GM21723 (cell line): ENCODE results near the gene HTD2.

Source experiments
- ATAC-seq: cut with Tn5 transposase; IDR thresholded peaks from one replicate; pipeline ENCODE4 v1.9.1; 2021; ENCODE audit warnings: mild to moderate bottlenecking, moderate library complexity; ENCODE audit not compliant: unreplicated experiment

The HTD2 gene

DNA sequence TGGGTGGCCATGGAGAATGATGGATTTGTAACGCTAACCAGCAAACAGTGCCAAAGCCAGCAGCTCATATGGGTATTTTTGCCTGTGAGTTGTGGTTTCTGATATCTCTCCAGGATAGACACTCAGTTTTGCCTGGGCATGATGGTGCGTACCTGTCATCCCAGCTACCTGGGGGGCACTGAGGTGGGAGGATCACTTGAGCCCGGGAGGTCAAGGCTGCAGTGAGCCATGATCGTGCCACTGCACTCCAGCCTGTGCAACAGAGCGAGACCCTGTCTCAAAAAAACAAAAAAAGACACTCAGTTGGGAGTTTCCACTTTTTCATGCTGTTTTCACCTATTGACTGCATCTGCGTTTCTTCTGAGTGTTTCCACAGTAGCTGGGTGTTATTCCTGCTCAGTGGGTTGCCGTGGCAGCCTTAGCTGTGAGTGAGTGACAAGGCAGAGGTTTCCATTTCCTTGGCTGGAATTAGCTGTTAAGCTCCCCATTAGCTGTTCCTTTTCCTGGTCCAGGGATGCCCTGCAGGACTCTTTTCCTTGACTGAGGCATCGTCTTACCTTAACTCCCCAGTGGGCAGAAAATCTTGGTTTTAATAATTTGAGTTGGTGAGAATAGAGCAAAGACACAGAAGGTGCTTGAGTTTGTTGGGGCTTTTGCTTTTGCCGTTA is 14.5 kb upstream of the HTD2 start:
- ATAC-seq = no peak

DNA sequence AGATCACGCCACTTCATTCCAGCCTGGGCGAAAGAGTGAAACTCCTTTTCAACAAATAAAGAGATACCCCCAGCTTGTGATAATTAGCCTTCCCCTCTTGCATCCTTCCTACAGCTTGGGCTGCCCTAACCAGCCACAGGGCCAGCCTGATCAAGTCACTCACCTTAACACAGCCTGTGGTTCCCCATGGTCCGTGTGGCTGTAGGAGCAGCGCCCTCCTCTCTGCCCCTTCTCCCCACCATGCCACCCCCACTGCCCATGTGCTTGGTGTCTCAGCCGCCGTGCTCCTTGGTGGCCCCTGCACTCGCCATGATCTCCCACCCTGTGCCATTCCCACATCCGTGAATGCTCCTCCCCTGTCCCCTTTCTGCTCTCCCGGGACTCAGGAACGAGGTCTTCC is 13.5 kb upstream of the HTD2 start:
- no peak for ATAC-seq

DNA sequence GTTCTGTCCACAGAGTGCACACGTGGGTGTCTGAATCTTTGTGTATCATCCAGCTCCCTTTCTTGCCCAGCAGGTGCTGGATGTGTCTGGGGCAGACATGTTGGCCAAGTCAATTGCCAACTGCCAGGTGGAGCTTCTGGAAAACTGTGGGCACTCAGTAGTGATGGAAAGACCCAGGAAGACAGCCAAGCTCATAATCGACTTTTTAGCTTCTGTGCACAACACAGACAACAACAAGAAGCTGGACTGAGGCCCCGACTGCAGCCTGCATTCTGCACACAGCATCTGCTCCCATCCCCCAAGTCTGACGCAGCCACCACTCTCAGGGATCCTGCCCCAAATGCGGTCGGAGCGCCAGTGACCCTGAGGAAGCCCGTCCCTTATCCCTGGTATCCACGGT is 12.8 kb upstream of the HTD2 start:
- no peak for ATAC-seq

DNA sequence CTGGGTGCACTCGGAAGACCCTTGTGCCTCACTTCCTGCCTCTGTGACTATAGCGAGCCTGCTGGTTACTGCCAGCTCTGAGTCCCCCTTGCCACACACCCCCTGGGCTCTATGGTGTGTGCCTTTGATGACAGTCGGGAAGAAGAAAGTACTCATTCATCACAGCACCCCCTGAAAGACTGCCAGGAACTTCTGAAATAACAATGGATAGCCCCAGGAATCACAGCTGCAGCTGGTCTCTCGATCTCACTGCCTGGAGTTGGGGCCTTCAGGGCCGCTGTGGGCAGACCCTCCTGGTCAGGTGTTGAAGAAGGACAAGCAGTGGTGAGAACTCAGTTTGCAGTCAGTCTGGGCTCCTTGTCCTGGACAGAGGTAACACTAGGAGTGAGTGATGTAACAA is 10.1 kb upstream of the HTD2 start:
- no peak for ATAC-seq

DNA sequence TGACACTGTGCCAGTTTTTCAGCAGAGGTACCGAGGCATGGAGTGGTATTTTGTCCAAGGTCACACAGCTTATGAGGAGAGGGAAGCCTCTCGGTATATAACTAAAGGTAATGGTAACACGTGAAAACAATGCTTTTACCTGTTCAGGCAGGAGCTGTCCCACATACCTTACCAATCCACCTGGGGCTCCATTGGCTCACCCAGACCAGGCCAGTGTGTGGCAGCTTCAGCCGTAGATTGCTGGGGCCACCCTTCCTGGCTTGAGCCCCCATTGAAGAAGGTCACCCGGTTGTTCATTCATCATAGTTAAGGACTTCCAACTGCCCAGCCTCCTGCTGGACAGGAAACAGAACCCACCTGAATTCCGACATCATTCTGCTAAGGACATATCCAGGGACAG is 9.5 kb upstream of the HTD2 start:
- ATAC-seq = no peak

DNA sequence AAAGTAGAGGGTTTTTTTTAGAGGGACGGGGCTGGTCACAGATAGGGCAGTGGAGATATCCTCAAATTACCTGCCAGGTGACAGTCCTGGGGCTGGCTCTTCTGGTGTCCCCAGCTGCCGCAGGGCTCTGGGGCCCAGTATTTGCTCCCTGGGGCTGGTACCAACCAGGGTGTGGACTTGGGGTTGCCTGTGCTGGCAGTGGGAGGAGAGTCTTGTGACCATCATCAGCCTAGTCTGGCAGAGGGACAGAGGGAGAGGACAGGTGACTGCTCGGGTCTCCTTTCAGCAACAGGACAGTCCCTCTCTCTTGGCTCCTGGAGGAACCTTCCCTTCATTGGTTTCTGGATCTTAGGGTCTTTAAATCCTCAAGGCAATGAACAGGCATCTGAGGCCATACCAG is 8.1 kb upstream of the HTD2 start:
- no peak for ATAC-seq

DNA sequence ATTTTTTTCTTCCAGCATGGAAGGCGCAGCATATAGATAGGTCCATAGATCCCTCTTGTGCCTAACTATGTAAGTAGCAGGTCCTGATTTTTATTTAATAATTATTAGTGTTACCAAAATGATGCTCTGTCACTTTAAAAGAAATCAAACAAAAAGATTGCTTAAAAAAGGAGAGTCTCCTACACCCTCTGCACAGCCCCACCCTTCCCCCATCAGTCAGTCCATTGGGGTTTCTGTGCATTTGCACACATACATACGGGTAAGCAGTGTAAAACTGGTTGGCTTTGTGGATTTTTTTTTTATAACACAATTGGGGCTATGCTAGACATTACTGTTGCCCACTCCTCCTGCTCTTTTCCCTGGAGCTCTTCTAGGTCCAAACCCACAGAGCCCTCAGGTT is 7.2 kb upstream of the HTD2 start:
- no peak for ATAC-seq

DNA sequence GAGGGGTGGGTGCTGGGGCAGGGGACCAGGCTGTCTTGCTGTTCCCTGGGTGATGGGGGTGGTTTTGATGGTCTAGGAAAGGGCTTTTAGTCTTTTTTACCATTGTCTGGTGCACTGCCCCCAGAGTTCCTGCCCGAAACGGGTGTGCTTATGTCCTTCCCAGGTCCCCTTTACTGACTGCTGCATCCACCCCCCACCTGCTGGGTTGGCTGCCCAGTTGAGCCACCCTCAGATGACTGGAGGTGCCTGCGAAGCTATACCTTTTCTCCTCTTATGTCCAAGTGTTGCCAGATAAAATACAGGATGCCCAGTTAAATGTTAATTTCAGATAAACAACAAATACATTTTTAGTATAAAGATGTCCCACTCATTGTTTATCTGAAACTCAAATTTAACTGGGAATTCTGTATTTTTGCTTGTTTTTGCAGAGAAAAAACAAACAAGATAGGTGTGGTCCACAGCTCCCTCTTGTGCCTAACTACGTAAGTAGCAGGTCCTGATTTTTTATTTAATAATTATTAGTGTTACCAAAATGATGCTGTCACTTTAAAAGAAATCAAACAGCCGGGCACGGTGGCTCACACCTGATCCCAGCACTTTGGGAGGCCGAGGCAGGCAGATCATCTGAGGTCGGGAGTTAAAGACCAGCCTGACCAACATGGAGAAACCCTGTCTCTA is 6.3 kb upstream of the HTD2 start:
- no peak for ATAC-seq

DNA sequence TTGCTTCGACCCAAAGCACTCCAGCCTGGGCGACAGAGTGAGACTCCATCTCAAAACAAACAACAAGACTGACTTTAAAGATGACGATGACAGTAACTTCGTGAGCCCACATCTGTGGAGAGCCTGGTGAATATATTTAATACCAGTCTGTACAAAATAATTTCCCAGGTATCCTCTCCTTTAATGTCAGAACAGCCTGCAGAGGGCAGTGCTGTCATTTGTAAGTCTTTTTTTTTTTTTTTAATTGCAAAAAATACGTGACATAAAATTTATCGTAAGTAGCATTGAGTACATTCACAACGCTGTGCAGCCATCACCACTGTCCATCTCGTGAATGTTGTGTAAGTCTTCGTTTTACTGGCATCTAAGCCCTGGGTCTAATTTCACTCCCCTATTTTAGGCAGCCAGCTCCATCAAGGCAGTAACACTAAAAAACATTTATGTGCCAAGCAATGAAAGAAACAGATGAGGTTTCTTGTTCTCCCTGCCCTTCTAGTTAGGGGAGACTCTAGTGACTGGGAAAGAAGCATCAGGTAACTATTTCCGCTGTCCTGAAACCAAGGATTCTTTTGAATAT is 1.4 kb downstream of the HTD2 start:
- ATAC-seq = no peak

DNA sequence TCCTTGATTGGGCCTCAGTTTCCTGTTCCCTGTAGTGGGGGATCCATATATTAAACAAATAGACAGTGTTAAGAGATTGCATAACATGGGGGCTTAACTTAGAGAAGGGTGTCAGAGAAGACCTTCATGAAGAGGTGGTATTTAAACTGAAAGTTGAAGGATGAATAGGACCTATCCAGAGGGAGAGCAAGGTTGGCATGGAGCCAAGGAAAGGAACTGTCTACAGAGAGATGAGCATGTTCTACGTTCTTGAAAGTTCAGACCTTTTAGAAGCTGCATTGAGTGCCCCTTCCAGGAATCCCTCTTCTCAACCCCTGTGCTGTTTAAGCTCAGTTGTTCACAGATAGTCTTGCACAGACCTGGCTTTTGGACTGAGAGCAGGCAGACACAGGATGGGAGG is 2.4 kb downstream of the HTD2 start:
- ATAC-seq = no peak

DNA sequence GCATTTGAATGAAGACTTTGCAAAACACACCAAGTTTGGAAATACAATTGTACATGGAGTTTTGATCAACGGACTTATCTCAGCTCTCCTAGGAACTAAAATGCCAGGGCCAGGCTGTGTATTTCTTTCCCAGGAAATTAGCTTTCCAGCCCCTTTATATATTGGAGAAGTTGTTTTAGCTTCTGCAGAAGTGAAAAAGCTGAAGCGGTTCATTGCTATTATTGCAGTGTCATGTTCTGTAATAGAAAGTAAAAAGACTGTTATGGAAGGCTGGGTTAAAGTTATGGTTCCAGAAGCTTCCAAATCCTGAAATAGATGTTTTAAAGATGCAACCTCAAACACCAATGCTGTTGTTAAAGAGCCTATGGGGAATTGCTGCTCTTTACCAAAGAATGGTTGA is 11.5 kb downstream of the HTD2 start:
- ATAC-seq = no peak

DNA sequence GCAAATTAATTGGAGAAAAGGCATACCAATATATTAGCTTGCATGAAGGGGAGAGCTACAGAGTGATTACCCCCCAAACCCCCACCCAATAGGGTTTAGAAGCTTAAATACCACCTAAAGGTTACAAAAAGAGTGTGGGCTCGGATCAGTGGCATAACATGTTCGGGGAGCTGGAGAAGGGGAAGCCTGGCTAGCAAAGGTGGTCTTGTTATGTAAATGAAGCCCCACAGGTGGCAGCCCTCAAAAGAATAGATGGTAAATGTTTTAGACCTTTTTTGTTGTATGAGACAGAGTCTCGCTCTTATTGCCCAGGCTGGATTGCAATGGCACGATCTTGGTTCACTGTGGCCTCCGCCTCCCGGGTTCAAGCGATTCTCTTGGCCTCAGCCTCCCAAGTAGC is 15.5 kb downstream of the HTD2 start:
- no peak for ATAC-seq

DNA sequence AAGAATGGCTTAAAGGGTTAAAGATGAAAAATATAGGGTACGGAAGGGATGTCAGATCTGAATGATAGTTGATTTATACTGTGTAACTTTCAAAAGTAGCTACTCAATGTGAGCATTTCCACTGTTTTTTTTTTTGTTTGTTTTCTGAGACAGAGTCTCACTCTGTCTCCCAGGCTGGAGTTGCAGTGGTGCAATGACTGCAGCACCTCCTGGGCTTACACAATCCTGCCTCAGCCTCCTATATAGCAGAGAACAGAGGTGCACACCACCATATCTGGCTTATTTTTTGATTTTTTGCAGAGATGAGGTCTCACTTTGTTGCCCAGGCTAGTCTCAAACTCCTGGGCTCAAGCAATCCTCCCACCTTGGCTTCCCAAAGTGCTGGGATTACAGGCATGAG is 16.5 kb downstream of the HTD2 start:
- no peak for ATAC-seq

DNA sequence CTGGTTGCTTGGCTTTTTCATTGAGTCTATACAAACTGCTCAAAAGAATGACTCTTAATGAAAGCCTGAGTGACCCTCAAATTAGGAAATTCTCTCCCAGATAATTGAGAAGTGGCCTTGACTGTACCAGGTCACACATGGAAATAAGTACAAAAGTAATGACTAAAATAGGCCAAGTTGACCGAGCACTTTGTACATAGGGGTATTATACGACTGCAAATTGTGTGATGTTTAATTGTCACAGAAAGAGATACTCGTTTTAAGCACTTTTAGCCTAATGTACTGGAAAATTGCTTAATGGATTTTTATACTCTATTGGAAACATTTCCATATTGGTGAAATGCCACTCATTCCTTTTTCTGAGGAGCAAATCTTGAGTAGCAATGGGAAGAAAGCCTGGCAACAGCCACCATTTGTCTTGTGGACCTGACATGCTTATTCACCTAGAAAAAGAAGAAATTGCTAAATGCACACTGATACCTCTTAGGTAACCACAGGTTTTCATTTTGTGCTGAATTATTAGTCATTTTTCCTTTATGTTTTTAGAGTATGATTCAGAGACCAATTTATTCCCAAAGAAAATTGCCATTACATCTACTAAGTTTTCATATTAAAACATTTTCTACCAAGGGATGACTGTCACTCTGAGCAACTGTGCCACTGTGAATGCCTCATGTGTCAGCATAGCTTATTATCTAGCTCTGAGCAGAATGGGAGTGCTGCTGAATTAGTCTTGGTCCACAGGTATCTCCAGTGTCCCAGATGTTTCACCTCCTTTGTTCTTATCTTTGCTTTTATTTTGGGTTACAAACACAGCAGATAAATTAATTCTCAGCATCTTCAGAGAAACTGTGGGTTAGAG is 17.4 kb downstream of the HTD2 start:
- ATAC-seq = no peak

DNA sequence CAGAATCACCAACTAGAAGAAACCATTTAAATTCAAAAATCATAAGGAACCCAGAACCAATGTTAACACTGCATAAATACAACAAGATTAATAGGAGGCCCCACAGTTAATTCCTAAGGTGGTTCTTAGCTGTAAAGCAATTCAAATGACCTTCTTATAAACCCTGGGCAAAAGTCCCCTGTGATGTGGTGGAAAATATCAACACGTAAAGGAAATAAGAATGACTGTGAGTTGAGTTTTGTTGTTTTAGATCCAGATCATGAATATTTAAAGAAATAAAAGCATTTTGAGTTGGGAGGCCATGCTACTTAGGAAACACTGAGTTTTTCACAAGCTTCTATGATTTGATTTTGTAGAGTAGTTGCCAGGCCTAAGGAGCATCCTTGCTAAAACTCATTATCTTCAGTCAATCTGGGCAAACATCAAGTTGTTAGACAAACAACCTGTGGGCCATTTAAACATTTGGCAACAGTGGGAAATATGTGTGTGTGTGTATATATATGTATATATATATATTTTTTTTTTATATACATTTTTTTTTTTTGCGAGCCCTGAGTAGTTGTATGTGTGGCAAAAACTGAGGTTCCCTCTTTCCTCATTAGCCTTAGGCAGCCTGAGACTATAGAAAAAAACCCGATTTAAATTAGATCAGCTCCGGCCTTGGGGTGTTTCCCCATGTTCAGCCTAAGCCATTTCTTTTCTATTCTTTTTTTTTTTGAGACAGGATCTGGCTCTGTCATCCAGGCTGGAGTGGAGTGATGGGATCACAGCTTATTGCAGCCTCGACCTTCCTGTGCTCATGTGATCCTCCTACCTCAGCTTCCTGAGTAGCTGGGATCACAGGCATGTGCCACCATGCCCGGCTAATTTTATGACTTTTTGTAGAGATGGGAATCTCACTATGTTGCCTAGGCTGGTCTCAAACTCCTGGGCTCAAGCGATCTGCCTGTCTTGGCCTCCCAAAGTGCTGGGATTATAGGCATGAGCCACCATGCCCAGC is 18.4 kb downstream of the HTD2 start:
- ATAC-seq = no peak

DNA sequence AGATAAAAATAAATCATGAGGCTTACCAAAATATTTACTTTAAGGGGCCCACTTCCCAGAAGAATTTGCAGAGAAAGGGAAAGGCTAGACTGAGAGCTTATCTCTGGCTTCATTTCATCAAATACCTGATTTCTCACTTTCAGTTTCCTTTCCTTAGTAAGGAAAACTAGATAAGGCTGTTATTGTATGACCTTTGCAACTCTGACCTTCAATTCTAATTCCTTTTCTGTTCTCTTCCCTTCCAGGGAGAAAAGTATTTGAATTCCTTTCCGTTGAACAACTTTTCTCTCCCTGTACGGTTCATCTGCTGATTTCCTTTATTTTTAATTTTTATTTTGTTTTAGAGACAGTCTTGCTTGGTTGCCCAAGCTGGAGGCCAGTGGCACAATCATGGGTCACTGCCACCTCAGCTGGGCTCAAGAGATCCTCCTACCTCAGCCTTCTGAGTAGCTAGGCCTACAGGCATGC is 19.2 kb downstream of the HTD2 start:
- no peak for ATAC-seq

DNA sequence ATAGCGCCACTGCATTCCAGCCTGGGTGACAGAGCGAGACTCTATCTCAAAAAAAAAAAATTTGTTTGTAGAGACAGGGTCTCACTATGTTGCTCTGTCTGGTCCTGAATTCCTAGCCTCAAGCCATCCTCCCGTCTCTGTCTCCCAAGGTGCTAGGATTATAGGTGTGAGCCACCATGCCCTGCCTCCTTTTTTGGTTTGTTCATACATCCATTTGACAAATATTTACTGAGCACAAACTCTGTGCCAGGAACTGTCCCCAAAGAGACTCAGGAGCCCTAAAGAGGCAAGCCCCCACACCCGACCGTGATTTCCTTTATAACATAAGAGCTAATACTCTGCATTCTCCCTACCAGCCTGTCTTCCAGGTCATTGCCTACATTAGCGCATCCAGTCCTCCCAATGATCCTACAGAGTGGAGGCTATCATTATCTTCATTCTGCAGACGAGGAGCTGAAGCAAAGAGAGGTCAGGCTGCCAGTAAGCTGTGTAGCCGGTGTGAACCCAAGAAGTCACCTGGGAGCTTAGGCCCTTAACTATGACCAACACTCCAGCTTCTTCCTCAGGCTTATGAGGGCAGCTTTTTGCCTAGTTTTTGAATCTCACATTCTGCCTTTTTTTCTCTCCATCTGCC is 20.1 kb downstream of the HTD2 start:
- ATAC-seq = no peak

DNA sequence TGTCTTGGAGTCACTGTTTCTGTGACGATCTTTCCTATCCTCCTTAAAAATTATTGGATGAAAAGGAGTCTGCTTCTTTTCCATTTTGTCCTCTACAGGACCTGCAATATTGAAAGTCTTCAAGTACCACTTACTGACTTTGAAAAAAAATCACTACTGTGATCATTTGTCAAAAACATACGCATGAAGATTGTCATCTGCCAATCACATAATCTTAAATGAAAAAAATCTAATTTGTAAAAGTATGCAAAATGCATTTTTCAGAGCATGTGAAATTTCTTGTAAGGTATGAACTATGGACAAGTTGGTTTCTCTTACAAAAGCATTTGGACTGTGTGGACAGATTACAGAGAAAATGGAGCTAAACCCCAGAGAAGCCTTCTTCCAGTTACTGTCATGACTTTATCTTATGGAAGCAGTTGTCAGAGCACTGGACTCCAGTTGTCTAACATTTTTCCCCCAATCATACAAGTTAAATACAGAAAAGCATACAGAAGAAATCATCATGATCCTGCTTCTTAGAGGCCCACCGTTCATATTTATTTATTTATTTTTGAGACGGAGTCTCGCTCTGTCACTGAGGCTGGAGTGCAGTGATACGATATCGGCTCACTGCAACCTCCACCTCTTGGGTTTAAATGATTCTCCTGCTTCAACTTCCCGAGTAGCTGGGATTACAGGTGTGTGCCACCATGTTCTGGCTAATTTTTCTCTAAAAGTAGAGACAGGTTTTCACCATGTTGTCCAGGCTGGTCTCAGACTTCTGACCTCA is 23.0 kb downstream of the HTD2 start:
- ATAC-seq = no peak

DNA sequence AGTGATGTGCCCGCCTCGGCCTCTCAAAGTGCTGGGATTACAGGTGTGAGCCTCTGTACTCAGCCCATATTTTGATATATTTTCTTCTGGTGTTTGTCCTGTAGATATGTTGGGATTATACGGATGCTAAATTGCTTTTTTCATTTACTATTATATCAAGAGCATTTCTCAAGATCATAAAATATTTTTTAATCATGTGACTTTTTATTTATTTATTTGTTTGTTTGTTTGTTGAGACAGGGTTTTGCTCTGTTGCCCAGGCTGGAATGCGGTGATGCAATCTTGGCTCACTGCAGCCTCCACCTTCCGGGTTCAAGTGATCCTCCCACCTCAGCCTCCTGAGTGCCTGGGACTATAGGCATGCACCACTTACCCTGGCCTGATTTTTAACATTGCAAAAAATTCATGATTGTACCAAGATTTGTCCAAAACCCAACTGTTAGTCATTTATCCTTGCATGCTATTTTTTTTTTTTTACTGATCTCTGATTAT is 23.6 kb downstream of the HTD2 start:
- no peak for ATAC-seq
